GM18519 (cell line): ENCODE data around the gene MYCBP2.
"Not testable (repeated sequence)": the region's sequence is repeated elsewhere in the genome, so short reads cannot be mapped to it uniquely, and the experiment has no call there.

Experiments used
- ATAC-seq: cut with Tn5 transposase; IDR thresholded peaks from one replicate; pipeline ENCODE4 v1.9.1; 2021; ENCODE audit warnings: mild to moderate bottlenecking, moderate library complexity; ENCODE audit not compliant: unreplicated experiment, low FRiP score

MYCBP2 gene

GRCh38 chr13:77038907-77039480 is 287.9 kb downstream of the MYCBP2 start:
- no peak for ATAC-seq

GRCh38 chr13:77036279-77036678 is 290.6 kb downstream of the MYCBP2 start:
- ATAC-seq = no peak

DNA sequence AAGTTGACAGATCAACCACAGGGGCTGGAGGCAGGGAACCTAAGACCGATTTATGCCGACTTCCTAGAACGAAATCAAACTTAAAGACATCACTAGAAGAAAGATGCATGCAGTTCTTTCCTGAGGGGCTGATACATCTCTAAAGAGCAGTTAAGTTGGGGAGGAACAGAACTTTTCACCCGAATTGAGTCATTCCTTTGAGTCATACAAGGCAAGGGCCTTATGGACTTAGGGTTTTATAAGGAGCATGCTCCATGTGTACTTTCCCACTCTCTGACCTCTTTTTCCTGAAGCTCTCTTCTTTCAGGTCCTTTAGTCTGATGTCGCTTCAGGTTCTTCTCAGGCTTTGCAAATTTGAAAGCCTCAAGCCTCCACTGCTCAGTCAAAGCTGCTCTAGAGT is 292.0 kb downstream of the MYCBP2 start:
- ATAC-seq = no peak

DNA sequence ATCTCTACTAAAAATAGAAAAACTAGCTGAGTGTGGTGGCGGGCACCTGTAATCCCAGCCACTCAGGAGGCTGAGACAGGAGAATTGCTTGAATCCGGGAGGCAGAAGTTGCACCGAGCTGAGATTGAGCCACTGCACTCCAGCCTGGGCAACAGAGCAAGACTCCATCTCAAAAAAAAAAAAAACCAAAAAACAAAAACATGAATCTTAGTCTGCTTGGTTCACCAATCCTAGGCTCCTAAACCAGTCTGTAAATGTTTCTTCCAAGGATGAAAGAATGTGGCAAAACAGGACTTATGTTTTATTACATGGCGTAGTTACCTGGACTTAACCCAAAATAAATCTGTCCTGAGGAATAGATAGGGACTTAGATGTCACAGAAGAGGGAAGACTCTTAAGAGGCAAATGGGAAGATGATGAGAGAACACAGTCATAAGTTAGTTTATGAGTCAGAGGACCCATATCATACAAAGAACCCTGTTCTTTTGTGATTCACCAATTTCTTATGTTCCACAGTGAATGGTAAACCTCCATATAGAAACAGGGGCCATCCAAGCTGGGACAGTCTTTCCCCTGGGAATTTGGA is 293.1 kb downstream of the MYCBP2 start:
- ATAC-seq = no peak

GRCh38 chr13:77031656-77032243 is 295.1 kb downstream of the MYCBP2 start:
- ATAC-seq = no peak

- ATAC-seq = no peak
These were observed 297.5 kb downstream of the MYCBP2 start for GRCh38 chr13:77029436-77029835.

DNA sequence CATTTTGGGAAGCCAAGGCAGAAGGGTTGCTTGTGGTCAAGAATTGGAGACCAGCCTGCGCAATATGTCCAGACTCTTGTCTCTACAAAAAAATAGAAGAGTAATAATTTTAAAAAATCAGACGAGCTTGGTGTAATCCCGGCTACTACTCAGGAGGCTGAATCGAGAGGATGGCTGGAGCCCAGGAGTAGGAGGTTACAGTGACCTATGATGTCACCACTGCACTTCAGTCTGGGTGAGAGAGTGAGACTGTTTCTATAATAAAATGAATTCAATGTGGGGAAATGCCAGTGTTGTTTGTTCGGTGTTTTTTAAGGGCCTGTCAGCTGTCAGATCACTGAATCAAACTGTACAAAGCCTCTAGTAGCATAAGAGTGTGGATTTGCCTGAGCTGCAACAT is 298.7 kb downstream of the MYCBP2 start:
- no peak for ATAC-seq

DNA sequence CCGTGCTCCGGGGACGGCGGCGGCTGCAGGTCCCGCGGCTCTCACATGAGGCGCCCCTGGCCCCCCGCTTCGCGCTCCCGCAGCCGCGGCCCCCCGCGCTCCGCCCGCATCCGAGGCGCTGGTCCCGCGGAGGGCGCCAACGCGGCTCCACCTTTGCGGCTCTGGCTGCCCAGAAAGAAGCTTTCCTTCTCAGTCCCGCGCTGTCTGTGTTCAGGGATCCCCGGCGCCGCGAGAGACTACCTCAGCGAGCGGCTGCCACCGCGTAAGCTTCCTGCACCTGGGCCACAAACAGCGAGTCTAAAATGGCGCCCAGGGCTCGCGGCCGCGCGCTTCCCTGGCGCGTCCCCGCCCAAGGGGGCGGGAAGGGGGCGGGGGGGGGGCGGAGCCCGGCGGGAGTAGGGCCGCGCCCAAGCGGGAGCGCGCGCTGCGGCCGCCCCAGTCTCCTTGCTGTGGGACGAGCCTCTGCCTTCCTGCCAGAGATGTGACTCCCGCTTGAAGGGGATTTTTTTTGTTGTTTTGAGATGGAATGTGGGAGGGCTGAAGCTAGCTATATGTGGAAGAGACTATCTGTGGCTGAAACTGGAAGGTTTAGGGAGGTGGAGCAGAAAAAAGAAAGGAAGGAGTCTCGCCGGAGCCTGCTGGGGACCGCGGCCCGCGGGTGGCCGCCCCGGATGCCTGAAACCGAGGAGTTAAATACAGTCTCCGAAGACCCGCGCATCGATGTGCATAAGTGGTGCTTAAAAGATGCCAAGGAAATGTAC is 299.9 kb downstream of the MYCBP2 start, which contains the start of gene FBXL3:
Gene FBXL3, minus strand, starts transcription at position 299 of the 761 bp plus-strand sequence. CDS start 5,299 bp downstream, outside the sequence.
- peak; percentile 37 for ATAC-seq

DNA sequence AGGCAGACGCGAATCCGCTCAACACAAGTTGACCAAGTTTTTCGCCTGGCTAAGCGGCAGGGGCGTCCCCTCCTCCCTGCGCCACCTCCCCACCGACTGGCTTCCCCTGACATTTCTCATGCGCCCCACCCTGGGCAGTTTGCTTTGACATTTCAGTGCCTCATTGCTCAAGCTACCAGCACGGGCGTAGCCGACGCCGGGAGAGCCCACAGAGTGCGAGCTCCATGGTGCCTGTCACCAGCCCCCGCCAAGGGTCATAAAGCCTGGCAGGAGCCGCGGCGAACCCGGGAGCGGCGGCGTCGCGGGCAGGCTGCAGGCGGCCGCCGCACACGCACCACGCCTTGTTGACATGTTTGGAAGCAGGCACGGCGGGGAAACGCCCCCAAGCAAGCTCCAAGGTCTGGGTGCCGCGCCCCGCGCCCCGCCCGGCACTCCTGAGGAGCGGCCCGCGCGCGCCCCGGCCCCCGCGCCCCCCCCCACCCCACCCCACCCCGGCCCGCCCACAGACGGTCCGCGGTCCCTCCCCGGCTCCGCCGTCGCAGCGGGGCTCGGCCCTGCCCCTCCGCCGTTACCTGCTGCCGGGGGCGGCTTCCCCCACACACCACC is 300.5 kb downstream of the MYCBP2 start:
- peak; percentile 41 for ATAC-seq

DNA sequence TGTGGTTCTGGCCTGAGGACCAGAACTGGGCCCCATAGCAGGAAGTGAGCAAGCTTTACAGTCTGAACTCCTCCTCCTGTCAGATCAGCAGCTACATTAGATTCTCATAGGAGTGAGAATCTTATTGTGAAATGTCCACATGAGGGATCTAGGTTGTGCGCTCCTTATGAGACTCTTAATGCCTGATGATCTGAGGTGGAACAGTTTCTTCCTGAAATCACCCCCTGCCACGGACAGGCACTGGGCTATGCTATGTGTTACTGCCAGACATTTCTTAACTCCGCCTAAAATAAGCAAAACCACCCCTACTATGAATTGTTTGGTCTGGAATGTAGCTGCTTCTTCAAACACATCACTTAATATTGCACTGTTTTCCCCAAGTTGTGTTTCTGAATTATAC is 304.6 kb downstream of the MYCBP2 start:
- ATAC-seq = no peak

- ATAC-seq = no peak
These were observed 307.1 kb downstream of the MYCBP2 start for GRCh38 chr13:77019756-77020155.

GRCh38 chr13:77016888-77017623 is 309.8 kb downstream of the MYCBP2 start:
- ATAC-seq = no peak

- no peak for ATAC-seq
These were observed 310.6 kb downstream of the MYCBP2 start for GRCh38 chr13:77016251-77016812.

GRCh38 chr13:77014906-77015685 is 311.8 kb downstream of the MYCBP2 start:
- no peak for ATAC-seq

DNA sequence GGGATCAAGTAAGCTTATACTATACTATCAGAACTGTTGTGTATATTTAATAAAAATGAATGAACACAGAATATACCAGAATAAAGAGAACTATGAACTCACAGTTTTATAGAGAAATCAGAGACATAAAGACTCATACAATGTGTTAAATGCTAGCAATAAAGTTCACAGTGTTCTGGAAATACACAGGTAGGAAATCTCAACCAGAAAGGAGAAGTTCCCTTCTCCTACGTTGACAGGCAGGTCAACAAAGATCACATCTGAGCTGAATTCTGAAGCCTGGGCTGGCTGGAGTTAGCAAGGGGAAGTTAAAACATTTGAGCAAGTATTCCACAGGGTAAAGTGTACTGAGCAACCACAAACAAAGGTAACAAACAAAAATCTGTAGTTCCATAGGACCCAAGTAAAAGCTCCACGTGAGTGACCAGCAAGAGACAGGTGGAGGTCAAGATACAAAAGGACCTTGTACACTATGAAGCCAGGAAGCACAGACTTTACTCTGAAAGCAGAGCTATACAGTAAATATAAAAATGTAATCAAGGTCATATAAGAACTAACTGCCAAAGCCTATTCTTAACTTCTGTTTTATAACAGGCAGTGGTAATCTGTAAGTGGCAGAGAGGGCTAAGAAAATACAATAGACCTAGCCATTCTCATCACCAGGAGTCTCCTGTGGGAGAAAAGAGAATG is 312.9 kb downstream of the MYCBP2 start:
- no peak for ATAC-seq

DNA sequence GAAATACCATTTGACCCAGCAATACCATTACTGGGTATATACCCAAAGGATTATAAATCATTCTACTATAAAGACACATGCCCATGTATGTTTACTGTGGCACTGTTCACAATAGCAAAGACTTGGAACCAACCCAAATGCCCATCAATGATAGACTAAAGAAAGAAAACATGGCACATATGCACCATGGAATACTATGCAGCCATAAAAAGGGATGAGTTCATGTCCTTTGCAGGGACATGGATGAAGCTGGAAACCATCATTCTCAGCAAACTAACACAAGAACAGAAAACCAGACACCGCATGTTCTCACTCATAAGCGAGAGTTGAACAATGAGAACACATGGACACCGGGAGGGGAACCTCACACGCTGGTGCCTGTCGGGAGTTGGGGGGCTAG is 317.2 kb downstream of the MYCBP2 start:
- not testable (repeated sequence) for ATAC-seq

GRCh38 chr13:77009011-77009410 is 317.9 kb downstream of the MYCBP2 start:
- ATAC-seq = no peak

GRCh38 chr13:77008337-77008736 is 318.6 kb downstream of the MYCBP2 start:
- not testable (repeated sequence) for ATAC-seq
